Ovary (tissue), 3 donors: ENCODE data around the gene NPHP3.

Experiments
- POLR2A ChIP-seq: fragments of 450-650 bp; IDR thresholded peaks from one replicate; pipeline ENCODE4 v1.6.1; 2017; ENCODE audit warnings: antibody characterized with exemption, mild to moderate bottlenecking, moderate library complexity
- TF ChIP-seq, protein P1 (sequence below), 3 donors: fragments of 450-650 bp in 2 of 3; fragments of 200-600 bp in 1 of 3; IDR thresholded peaks; one replicate each; pipeline versions ENCODE4 v1.5.1 to v1.8.0; 2016 to 2022; ENCODE audit warnings: antibody characterized with exemption in 3 of 3, mild to moderate bottlenecking in 1 of 3
- donor health status: DM: no; HTN: no; CAD: no.

DNA sequence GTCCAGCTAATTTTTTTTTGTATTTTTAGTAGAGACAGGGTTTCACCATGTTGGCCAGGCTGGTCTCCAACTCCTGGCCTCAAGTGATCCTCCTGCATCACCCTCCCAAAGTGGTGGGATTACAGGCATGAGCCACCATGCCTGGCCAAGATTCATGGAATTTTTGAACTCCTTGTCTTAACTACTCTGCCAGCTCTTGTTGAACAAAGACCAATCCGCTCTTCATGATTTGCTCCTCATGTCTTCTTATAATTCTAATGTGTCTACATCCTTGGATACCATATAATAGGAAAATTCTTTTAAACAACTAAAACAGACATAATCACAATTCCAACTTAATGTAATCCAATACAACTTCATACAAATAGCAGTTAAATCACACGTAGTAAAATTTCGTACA, 40.8 kb downstream of the NPHP3 start:
- TF ChIP-seq, protein P1, sequence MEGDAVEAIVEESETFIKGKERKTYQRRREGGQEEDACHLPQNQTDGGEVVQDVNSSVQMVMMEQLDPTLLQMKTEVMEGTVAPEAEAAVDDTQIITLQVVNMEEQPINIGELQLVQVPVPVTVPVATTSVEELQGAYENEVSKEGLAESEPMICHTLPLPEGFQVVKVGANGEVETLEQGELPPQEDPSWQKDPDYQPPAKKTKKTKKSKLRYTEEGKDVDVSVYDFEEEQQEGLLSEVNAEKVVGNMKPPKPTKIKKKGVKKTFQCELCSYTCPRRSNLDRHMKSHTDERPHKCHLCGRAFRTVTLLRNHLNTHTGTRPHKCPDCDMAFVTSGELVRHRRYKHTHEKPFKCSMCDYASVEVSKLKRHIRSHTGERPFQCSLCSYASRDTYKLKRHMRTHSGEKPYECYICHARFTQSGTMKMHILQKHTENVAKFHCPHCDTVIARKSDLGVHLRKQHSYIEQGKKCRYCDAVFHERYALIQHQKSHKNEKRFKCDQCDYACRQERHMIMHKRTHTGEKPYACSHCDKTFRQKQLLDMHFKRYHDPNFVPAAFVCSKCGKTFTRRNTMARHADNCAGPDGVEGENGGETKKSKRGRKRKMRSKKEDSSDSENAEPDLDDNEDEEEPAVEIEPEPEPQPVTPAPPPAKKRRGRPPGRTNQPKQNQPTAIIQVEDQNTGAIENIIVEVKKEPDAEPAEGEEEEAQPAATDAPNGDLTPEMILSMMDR (IDR thresholded peaks at IDR 0.05), result no peak
- TF ChIP-seq POLR2A, result no peak
